ENCODE results near the gene ZKSCAN4. TPM values are rescaled to one million over a fixed set of nuclear protein-coding genes. Genes with fewer than 3 reads are reported as not detected.
A peak's percentile ranks its signal among the peaks of the same experiment; 100 is the strongest.

ZKSCAN4 gene
- total RNA-seq, 4 donors from 2014 or later: 2.4 to 5.3 (median 3.3) TPM

DNA sequence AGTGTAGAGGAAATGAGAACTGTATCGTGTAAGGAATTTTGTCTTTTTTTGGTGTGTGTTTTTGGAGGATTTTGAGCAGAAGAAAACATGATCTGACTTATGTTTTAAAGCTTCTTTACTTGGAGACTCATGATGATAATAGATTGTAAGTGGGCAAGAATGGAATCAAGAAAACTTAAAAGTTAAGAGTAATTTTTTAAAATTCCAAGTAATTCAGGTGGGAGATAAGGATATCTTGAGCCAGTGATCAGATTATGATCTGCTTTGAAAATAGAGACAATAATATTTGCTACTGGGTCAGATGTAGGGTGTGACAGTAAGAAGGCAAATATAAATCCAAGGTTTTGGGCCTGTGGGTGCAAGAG lies 15.6 kb upstream of the ZKSCAN4 start:
- peaks cover 0 to 34% (median 11%) of the 10 kb centered on the region in 3 donors for H3K4me1 ChIP-seq
- WGBS, 2 donors: 9 to 11% methylated on average over 1 of the region's 1 CpG
- H3K27ac ChIP-seq: peak overlapping the region; percentile 82 to 89 (median 84)
- DNase-seq: no peak
- intact Hi-C loops (cut with DNase I): no loop called here
- TF ChIP-seq, protein P1, sequence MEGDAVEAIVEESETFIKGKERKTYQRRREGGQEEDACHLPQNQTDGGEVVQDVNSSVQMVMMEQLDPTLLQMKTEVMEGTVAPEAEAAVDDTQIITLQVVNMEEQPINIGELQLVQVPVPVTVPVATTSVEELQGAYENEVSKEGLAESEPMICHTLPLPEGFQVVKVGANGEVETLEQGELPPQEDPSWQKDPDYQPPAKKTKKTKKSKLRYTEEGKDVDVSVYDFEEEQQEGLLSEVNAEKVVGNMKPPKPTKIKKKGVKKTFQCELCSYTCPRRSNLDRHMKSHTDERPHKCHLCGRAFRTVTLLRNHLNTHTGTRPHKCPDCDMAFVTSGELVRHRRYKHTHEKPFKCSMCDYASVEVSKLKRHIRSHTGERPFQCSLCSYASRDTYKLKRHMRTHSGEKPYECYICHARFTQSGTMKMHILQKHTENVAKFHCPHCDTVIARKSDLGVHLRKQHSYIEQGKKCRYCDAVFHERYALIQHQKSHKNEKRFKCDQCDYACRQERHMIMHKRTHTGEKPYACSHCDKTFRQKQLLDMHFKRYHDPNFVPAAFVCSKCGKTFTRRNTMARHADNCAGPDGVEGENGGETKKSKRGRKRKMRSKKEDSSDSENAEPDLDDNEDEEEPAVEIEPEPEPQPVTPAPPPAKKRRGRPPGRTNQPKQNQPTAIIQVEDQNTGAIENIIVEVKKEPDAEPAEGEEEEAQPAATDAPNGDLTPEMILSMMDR (IDR thresholded peaks at IDR 0.05): no peak
- TF ChIP-seq POLR2A (IDR thresholded peaks at IDR 0.05): no peak
- H3K36me3 ChIP-seq: peaks cover 0 to 15% (median 0%) of the 10 kb centered on the region in 3 donors
- peak overlapping the region; percentile 64 to 86 (median 76) for H3K4me3 ChIP-seq
- H3K27me3 ChIP-seq: no peaks in the 10 kb centered on the region
- no peaks in the 10 kb centered on the region for H3K9me3 ChIP-seq

DNA sequence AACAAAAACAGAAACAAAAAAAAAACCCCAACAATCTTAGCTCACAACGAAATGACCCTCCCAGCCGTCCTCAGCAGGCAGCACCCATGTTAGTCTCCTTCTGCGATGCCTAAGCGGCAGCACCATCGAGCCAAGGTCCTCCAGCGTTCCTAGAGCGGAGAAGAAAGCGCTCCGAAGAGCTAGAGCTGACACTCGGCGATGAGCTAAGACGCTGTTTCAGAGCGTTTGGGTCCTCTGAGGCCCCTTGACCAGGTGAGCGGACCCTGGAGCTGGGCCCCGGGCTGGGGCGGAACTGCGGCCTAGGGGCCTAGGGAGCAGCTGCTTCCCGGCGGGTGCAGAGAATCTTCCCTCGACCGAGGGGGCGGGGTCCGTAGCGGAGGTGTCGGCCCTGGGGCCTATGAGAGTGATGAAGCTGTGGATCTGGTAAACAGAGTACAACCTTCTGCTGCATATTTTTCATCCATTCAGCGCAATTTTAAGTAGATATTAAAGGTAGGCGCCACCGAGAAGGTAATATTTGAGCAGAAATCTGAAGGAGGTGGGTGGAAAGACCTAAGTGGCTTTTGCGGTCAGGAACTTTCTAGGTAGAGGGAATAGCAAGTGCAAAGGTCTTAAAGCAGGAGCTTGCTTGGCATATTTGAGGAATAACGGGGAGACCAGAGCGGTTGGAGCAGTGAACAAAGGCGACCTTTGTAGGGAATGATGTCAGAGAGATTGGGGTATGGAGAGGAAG lies 15.1 kb upstream of the ZKSCAN4 start, which contains the start of gene ZSCAN26:
ZSCAN26 (plus strand) TSS at position 182 of the 733 bp plus-strand sequence. CDS start 4,777 bp downstream, outside the sequence.
- Histone ChIP-seq H3K4me3 (peak within 1 kb of the TSS; percentile 64 to 86 (median 76)), H3K36me3 (peaks cover 0 to 9% (median 0%) of the 10 kb centered on the region in 3 donors), H3K27ac (peak within 1 kb of the TSS; percentile 82 to 89 (median 84)), H3K9me3 (no peaks in the 10 kb centered on the region), H3K27me3 (no peaks in the 10 kb centered on the region), H3K4me1 (peaks cover 0 to 34% (median 11%) of the 10 kb centered on the region in 3 donors)
- WGBS, 2 donors: 0 to 2% methylated on average over 18 to 20 of the region's 32 CpGs
- peak in 2 of 4 donors; percentile 47 to 53 for TF ChIP-seq POLR2A (IDR thresholded peaks at IDR 0.05)
- TF ChIP-seq, protein P1 (IDR thresholded peaks at IDR 0.05): no peak
- intact Hi-C loops (cut with DNase I): no loop called here
- DNase-seq: no peak

DNA sequence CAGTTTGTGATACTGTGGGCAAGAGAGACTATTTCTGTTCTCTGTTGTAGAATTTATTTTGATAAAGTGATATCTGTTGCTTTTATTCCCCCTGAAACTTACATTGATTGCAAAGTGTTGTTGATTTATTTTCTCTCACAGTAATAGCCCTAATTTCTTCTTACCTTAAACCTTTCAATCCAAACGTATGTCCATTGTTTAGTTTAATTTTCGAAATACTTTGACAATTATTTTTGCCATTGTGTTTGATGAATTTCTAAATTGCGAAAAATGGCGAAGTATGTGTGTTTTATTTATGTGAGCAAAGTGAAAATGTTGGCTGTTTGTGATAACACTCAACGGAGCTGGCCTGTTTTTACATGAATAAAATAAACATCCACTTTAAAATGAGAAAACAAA lies 14.5 kb upstream of the ZKSCAN4 start:
- Histone ChIP-seq H3K4me1 (peaks cover 0 to 34% (median 11%) of the 10 kb centered on the region in 3 donors), H3K4me3 (peak overlapping the region; percentile 64 to 86 (median 76)), H3K36me3 (peaks cover 0 to 4% (median 0%) of the 10 kb centered on the region in 3 donors), H3K27ac (peak overlapping the region; percentile 82 to 89 (median 84)), H3K27me3 (no peaks in the 10 kb centered on the region), H3K9me3 (no peaks in the 10 kb centered on the region)
- no peak for DNase-seq
- intact Hi-C loops (cut with DNase I): no loop called here
- TF ChIP-seq, protein P1 (IDR thresholded peaks at IDR 0.05): no peak
- TF ChIP-seq POLR2A (IDR thresholded peaks at IDR 0.05): no peak
- WGBS, 2 donors: 4 to 7% methylated on average over 5 of the region's 5 CpGs

DNA sequence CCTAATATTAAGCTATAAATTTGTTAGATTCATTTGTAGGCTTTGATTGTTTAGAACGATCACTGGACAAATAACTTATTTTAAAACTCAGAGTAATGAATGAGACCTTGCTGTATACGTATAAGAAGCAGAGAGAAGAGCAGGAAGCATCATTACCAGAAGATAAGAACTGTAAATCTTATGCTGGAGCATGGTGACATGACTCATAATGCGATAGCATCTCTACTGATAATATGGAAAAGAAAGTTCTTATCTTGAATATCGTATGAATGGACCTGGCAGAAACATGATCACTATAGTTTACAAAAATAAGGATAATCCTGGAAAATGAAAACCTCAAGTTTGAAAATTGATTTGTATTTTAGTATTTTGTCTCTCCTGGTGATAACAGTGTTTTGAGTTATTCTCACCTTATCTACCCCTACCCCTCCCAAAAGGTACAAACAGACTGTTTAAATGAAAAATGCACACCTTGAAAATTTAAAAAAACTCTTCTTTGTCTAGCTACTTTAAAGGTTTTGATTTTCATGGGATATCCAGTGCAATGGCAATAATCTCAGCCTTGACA lies 12.8 kb upstream of the ZKSCAN4 start:
- Histone ChIP-seq H3K9me3 (peaks cover 0 to 12% (median 0%) of the 10 kb centered on the region in 3 donors), H3K27ac (no peak overlapping the region), H3K4me1 (peaks cover 0 to 34% (median 11%) of the 10 kb centered on the region in 3 donors), H3K36me3 (no peaks in the 10 kb centered on the region), H3K27me3 (no peaks in the 10 kb centered on the region), H3K4me3 (no peak overlapping the region)
- 60 to 63% methylated on average over 4 of the region's 4 CpGs for WGBS, 2 donors
- intact Hi-C loops (cut with DNase I): no loop called here
- DNase-seq: no peak
- TF ChIP-seq, protein P1 (IDR thresholded peaks at IDR 0.05): no peak
- no peak for TF ChIP-seq POLR2A (IDR thresholded peaks at IDR 0.05)

DNA sequence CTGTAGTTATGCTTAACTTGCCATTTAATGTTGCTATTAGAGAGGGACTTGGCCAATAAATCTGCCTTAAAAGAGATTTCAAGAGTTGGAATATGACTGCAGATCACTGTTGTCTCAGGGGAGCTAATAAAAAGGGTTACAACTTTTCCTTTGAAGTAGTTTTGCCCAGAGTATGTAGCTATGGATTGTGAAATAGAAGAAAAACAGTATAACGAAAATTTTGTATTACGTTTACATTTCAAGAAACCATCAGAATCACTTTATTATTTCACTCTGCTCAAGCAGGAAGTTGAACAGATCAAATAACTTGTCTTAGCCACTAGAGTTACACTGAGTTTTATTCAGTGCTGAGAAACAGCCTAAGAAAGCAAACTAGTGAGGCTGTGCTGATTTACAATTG lies 11.9 kb upstream of the ZKSCAN4 start:
- Histone ChIP-seq H3K9me3 (peaks cover 0 to 22% (median 0%) of the 10 kb centered on the region in 3 donors), H3K4me1 (peaks cover 0 to 32% (median 10%) of the 10 kb centered on the region in 3 donors), H3K27ac (no peak overlapping the region), H3K27me3 (peaks cover 0 to 9% (median 0%) of the 10 kb centered on the region in 4 donors), H3K36me3 (no peaks in the 10 kb centered on the region), H3K4me3 (no peak overlapping the region)
- WGBS, 2 donors: 46 to 57% methylated on average over 2 of the region's 2 CpGs
- DNase-seq: no peak
- TF ChIP-seq POLR2A (IDR thresholded peaks at IDR 0.05): no peak
- TF ChIP-seq, protein P1 (IDR thresholded peaks at IDR 0.05): no peak
- intact Hi-C loops (cut with DNase I): no loop called here
